ENCODE data around the gene TRIM41.

Gene TRIM41

GRCh38 chr5:181235689-181236366 is 12.7 kb downstream of the TRIM41 start:
- Histone ChIP-seq H3K27me3 (ENCODE audit: insufficient read depth, poor library complexity, severe bottlenecking) (no peaks in the 10 kb centered on the region), H3K4me1 (ENCODE audit: insufficient read depth, poor library complexity, severe bottlenecking) (no peaks in the 10 kb centered on the region), H3K27ac (ENCODE audit: poor library complexity, severe bottlenecking) (peak overlapping the region; percentile 3), H3K9me3 (ENCODE audit: severe bottlenecking) (no peaks in the 10 kb centered on the region), H3K36me3 (ENCODE audit: low read depth) (peaks cover 94% of the 10 kb centered on the region), H3K4me3 (ENCODE audit: severe bottlenecking) (no peak overlapping the region)
- no peak for TF ChIP-seq CTCF (IDR thresholded peaks at IDR 0.05; ENCODE audit: poor library complexity, severe bottlenecking)
- ATAC-seq (ENCODE audit: low read depth) (peak; percentile 11), DNase-seq (ENCODE audit: low spot score) (no peak)

- ATAC-seq (ENCODE audit: low read depth) (no peak), DNase-seq (ENCODE audit: low spot score) (no peak)
- no peaks in the 10 kb centered on the region for H3K27me3 ChIP-seq (ENCODE audit: insufficient read depth, poor library complexity, severe bottlenecking)
- peaks cover 3% of the 10 kb centered on the region for H3K4me1 ChIP-seq (ENCODE audit: insufficient read depth, poor library complexity, severe bottlenecking)
- H3K4me3 ChIP-seq (ENCODE audit: severe bottlenecking) = no peak overlapping the region
- no peak overlapping the region for H3K27ac ChIP-seq (ENCODE audit: poor library complexity, severe bottlenecking)
- TF ChIP-seq CTCF (IDR thresholded peaks at IDR 0.05; ENCODE audit: poor library complexity, severe bottlenecking) = no peak
- H3K36me3 ChIP-seq (ENCODE audit: low read depth) = peaks cover 94% of the 10 kb centered on the region
- no peaks in the 10 kb centered on the region for H3K9me3 ChIP-seq (ENCODE audit: severe bottlenecking)
Observed at GRCh38 chr5:181236471-181236870, 13.4 kb downstream of the TRIM41 start.

GRCh38 chr5:181236954-181237641 is 14.0 kb downstream of the TRIM41 start:
- H3K9me3 ChIP-seq (ENCODE audit: severe bottlenecking) = no peaks in the 10 kb centered on the region
- DNase-seq (ENCODE audit: low spot score) (no peak), ATAC-seq (ENCODE audit: low read depth) (no peak)
- TF ChIP-seq CTCF (IDR thresholded peaks at IDR 0.05; ENCODE audit: poor library complexity, severe bottlenecking) = no peak
- peaks cover 8% of the 10 kb centered on the region for H3K4me1 ChIP-seq (ENCODE audit: insufficient read depth, poor library complexity, severe bottlenecking)
- peak overlapping the region; percentile 94 for H3K27ac ChIP-seq (ENCODE audit: poor library complexity, severe bottlenecking)
- H3K4me3 ChIP-seq (ENCODE audit: severe bottlenecking) = no peak overlapping the region
- H3K36me3 ChIP-seq (ENCODE audit: low read depth) = peaks cover 94% of the 10 kb centered on the region
- no peaks in the 10 kb centered on the region for H3K27me3 ChIP-seq (ENCODE audit: insufficient read depth, poor library complexity, severe bottlenecking)

GRCh38 chr5:181237729-181238385 is 14.8 kb downstream of the TRIM41 start:
- TF ChIP-seq CTCF (IDR thresholded peaks at IDR 0.05; ENCODE audit: poor library complexity, severe bottlenecking) = no peak
- H3K36me3 ChIP-seq (ENCODE audit: low read depth) = peaks cover 94% of the 10 kb centered on the region
- no peak for ATAC-seq (ENCODE audit: low read depth)
- peak overlapping the region; percentile 94 for H3K27ac ChIP-seq (ENCODE audit: poor library complexity, severe bottlenecking)
- no peaks in the 10 kb centered on the region for H3K9me3 ChIP-seq (ENCODE audit: severe bottlenecking)
- no peak for DNase-seq (ENCODE audit: low spot score)
- H3K27me3 ChIP-seq (ENCODE audit: insufficient read depth, poor library complexity, severe bottlenecking) = no peaks in the 10 kb centered on the region
- H3K4me3 ChIP-seq (ENCODE audit: severe bottlenecking) = no peak overlapping the region
- peaks cover 10% of the 10 kb centered on the region for H3K4me1 ChIP-seq (ENCODE audit: insufficient read depth, poor library complexity, severe bottlenecking)

All from RWPE2 (cell line).